SK-N-SH (cell line): ENCODE measurements around the gene DTX3.

ENCODE experiments used
- CTCF ChIP-seq: fragments of 200-600 bp; sonication (generic); IDR thresholded peaks from 2 replicates; pipeline ENCODE4 v1.6.1; 2017; ENCODE audit warnings: antibody characterized with exemption, mild to moderate bottlenecking, moderate library complexity
- EP300 ChIP-seq, 2 experiments: IDR thresholded peaks; 2 replicates each; pipeline versions ENCODE4 v1.4.0 to v1.6.1; 2012; ENCODE audit warnings: borderline replicate concordance in 1 of 2, low read depth in 1 of 2, low read length in 1 of 2
- EZH2phosphoT487 ChIP-seq: fragments of 200-600 bp; sonication (generic); IDR thresholded peaks from 2 replicates; pipeline ENCODE4 v1.6.1; 2017; ENCODE audit warnings: low read depth, mixed run types, mild to moderate bottlenecking, antibody characterized with exemption, moderate library complexity, borderline replicate concordance
- GABPA ChIP-seq: IDR thresholded peaks from 2 replicates; pipeline ENCODE4 v1.4.0; 2012; ENCODE audit warnings: low read depth, mild to moderate bottlenecking
- MAX ChIP-seq: IDR thresholded peaks from 2 replicates; pipeline ENCODE4 v1.4.0; 2012; ENCODE audit warnings: low read depth
- NRF1 ChIP-seq: IDR thresholded peaks from 2 replicates; pipeline ENCODE4 v1.6.1; 2012; ENCODE audit warnings: low read depth, mild to moderate bottlenecking, low read length
- POLR2AphosphoS5 ChIP-seq: IDR thresholded peaks from 2 replicates; pipeline ENCODE4 v1.6.1; 2012; ENCODE audit warnings: low read depth, low read length
- RFX5 ChIP-seq: IDR thresholded peaks from 2 replicates; pipeline ENCODE4 v1.6.1; 2012; ENCODE audit warnings: mild to moderate bottlenecking, improper control_type of control experiment, low read length
- RXRA ChIP-seq: IDR thresholded peaks from 2 replicates; pipeline ENCODE4 v1.4.0; 2012; ENCODE audit warnings: low read depth, mild to moderate bottlenecking, borderline replicate concordance
- TAF1 ChIP-seq: IDR thresholded peaks from 2 replicates; pipeline ENCODE4 v1.6.1; 2012; ENCODE audit warnings: low read depth, mild to moderate bottlenecking, low read length, moderate library complexity, borderline replicate concordance
- TCF12 ChIP-seq: IDR thresholded peaks from 2 replicates; pipeline ENCODE4 v1.4.0; 2012
- ZBTB33 ChIP-seq: IDR thresholded peaks from 2 replicates; pipeline ENCODE4 v1.4.0; 2012; ENCODE audit warnings: low read depth, borderline replicate concordance

- TF ChIP-seq CTCF (no peak), NRF1 (no peak), MAX (no peak), ZBTB33 (no peak), EP300 (IDR thresholded peaks at IDR 0.05; ENCODE audit: borderline replicate concordance in 1 of 2, low read depth in 1 of 2, low read length in 1 of 2) (no peak), RFX5 (no peak), RXRA (no peak), GABPA (no peak), TAF1 (no peak), TCF12 (no peak), POLR2AphosphoS5 (no peak), EZH2phosphoT487 (no peak)
Observed at GRCh38 chr12:57574795-57575194, 29.8 kb upstream of the DTX3 start.
